GM23248 (cell line): ENCODE data around the gene PRKCB.

ENCODE experiments used
- EZH2 ChIP-seq: fragments of 200-600 bp; sonication (generic); IDR thresholded peaks from 2 replicates; pipeline ENCODE4 v1.6.1; 2018; ENCODE audit warnings: antibody characterized with exemption, mild to moderate bottlenecking; ENCODE audit not compliant: insufficient read depth, poor library complexity, severe bottlenecking
- EZH2phosphoT487 ChIP-seq: fragments of 200-600 bp; sonication (generic); IDR thresholded peaks from 2 replicates; pipeline ENCODE4 v1.6.1; 2018; ENCODE audit warnings: antibody characterized with exemption, moderate library complexity, mild to moderate bottlenecking, low read depth; ENCODE audit not compliant: insufficient read depth

GRCh38 chr16:24258791-24259190, 423.0 kb downstream of the PRKCB start:
- no peak for TF ChIP-seq EZH2
- TF ChIP-seq EZH2phosphoT487 = no peak
